Measurements from ENCODE around the gene L1CAM.

DNA sequence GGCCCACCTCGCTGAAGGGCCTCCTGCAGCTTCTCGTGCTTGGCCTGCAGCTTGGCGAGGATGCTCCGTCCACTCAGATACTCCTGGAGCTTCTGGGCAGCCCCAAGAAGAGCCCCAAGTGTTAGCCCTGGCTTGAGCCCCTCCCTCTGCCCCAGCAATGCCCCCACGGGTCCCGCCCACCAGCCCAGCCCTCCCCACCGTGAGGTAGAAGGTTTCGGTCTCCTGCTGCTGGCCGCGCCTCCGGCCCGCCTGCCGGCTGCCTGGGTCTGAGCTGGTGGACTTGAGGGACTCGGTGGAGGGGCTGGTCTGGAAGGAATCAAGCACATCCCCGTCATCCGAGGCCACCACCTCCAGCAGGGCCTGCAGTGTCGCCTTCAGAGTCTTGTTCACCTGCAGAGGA, 27.2 kb upstream of the L1CAM start:
- TF ChIP-seq, protein P1, sequence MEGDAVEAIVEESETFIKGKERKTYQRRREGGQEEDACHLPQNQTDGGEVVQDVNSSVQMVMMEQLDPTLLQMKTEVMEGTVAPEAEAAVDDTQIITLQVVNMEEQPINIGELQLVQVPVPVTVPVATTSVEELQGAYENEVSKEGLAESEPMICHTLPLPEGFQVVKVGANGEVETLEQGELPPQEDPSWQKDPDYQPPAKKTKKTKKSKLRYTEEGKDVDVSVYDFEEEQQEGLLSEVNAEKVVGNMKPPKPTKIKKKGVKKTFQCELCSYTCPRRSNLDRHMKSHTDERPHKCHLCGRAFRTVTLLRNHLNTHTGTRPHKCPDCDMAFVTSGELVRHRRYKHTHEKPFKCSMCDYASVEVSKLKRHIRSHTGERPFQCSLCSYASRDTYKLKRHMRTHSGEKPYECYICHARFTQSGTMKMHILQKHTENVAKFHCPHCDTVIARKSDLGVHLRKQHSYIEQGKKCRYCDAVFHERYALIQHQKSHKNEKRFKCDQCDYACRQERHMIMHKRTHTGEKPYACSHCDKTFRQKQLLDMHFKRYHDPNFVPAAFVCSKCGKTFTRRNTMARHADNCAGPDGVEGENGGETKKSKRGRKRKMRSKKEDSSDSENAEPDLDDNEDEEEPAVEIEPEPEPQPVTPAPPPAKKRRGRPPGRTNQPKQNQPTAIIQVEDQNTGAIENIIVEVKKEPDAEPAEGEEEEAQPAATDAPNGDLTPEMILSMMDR (IDR thresholded peaks at IDR 0.05; ENCODE audit: insufficient read depth, low read length, poor library complexity, severe bottlenecking): no peak
- TF ChIP-seq EZH2phosphoT487 (conservative IDR thresholded peaks at IDR 0.05; ENCODE audit: low read length): no peak
